Activated CD4-positive, alpha-beta T cell treated with anti-CD3 and anti-CD28 coated beads, Interleukin-2, amount 50 U/mL, for 48 hours (primary cell): ENCODE measurements around the gene GFY.

Source experiments
- DNase-seq, 2 experiments: peaks; one replicate each; pipeline ENCODE4 v3.0.0-alpha.2; 2020

The GFY gene

GRCh38 chr19:49425178-49425577 is at the start of gene GFY:
TSS of gene GFY (plus strand) at chr19:49425388. CDS start at chr19:49426431, 1,043 bp downstream.
- no peak for DNase-seq

- DNase-seq: no peak
These were observed 46.7 kb upstream of the GFY start for GRCh38 chr19:49378512-49378911.

- DNase-seq: no peak
These were observed 44.8 kb upstream of the GFY start for GRCh38 chr19:49380391-49380790.

- DNase-seq: no peak
These were observed 42.5 kb upstream of the GFY start for GRCh38 chr19:49382639-49383038.

GRCh38 chr19:49383599-49383998 is 41.6 kb upstream of the GFY start:
- no peak for DNase-seq

- DNase-seq: peak; percentile 80 to 81
These were observed 37.2 kb upstream of the GFY start, which contains the start of gene KASH5 for GRCh38 chr19:49387936-49388372. TSS of gene KASH5 (plus strand) at chr19:49388249. CDS start at chr19:49390884, 2,635 bp downstream.

- no peak for DNase-seq
These were observed 35.8 kb upstream of the GFY start for GRCh38 chr19:49389406-49389805.

- DNase-seq: no peak
These were observed 34.9 kb upstream of the GFY start for GRCh38 chr19:49390131-49390928.

- DNase-seq: no peak
These were observed 34.2 kb upstream of the GFY start for GRCh38 chr19:49390929-49391359.

- DNase-seq: peak; percentile 80 to 84
These were observed 33.4 kb upstream of the GFY start for GRCh38 chr19:49391581-49392399.

GRCh38 chr19:49393881-49394280 is 31.3 kb upstream of the GFY start:
- DNase-seq: no peak

GRCh38 chr19:49395581-49396407 is 29.4 kb upstream of the GFY start:
- DNase-seq: no peak

GRCh38 chr19:49396738-49397505 is 28.3 kb upstream of the GFY start:
- DNase-seq: no peak

GRCh38 chr19:49398001-49398615 is 27.1 kb upstream of the GFY start:
- DNase-seq: no peak

GRCh38 chr19:49398931-49399330 is 26.3 kb upstream of the GFY start:
- no peak for DNase-seq

GRCh38 chr19:49400029-49400428 is 25.2 kb upstream of the GFY start:
- no peak for DNase-seq

GRCh38 chr19:49403404-49404187 is 21.6 kb upstream of the GFY start:
- DNase-seq: no peak

- DNase-seq: no peak
These were observed 18.1 kb upstream of the GFY start for GRCh38 chr19:49407079-49407478.

GRCh38 chr19:49407482-49408015 is 17.6 kb upstream of the GFY start:
- DNase-seq: no peak

- no peak for DNase-seq
These were observed 16.3 kb upstream of the GFY start for GRCh38 chr19:49408816-49409440.
